DND-41 (cell line): Measurements from ENCODE around the gene TSPAN14.

Source experiments
- EZH2 ChIP-seq: IDR thresholded peaks from 3 replicates; pipeline ENCODE4 v1.6.1; 2012; ENCODE audit warnings: borderline replicate concordance, low read depth, mild to moderate bottlenecking, moderate library complexity, low read length, inconsistent platforms; ENCODE audit not compliant: severe bottlenecking
- TF ChIP-seq, protein P1 (sequence below): IDR thresholded peaks from 2 replicates; pipeline ENCODE4 v1.5.1; 2012; ENCODE audit warnings: borderline replicate concordance, low read length, moderate library complexity, mild to moderate bottlenecking; ENCODE audit not compliant: poor library complexity, severe bottlenecking; ENCODE audit errors: extremely low read depth

DNA sequence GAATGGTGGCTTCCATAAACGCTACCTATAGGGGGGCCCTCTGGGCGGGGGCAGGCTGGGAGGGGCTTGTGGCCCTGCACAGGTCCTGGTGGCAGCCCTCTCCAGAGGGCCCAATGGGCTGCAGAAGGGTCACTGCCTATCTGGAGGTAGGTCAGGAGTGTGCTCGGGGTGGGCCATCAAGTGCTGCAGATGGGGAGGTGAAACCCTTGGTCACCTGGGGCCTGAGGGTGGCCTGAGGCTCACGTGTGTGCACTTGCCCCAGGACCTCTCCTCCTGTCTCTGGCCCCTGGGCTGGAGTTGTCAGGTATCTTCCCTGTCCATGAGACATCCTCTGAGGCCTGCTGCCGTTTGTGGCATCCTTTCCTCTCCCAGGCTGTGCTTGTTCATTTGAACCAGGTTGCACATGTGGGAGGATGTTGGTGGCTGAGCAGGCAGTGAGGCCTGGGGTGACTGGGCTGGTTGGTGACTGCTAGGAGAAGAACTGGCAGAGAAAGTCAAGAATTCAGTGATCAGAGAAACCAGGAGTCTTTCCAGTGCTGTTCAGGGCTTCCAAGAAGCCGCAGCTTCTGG, 62.5 kb downstream of the TSPAN14 start:
- TF ChIP-seq, protein P1, sequence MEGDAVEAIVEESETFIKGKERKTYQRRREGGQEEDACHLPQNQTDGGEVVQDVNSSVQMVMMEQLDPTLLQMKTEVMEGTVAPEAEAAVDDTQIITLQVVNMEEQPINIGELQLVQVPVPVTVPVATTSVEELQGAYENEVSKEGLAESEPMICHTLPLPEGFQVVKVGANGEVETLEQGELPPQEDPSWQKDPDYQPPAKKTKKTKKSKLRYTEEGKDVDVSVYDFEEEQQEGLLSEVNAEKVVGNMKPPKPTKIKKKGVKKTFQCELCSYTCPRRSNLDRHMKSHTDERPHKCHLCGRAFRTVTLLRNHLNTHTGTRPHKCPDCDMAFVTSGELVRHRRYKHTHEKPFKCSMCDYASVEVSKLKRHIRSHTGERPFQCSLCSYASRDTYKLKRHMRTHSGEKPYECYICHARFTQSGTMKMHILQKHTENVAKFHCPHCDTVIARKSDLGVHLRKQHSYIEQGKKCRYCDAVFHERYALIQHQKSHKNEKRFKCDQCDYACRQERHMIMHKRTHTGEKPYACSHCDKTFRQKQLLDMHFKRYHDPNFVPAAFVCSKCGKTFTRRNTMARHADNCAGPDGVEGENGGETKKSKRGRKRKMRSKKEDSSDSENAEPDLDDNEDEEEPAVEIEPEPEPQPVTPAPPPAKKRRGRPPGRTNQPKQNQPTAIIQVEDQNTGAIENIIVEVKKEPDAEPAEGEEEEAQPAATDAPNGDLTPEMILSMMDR, result no peak
- TF ChIP-seq EZH2, result no peak
